Measurements from ENCODE around the gene SIRT1. TPM values are rescaled to one million over a fixed set of nuclear protein-coding genes. Genes with fewer than 3 reads are reported as not detected.

The SIRT1 gene
- total and polyA plus RNA-seq, 2 of the 8 experiments (the other 6 are each of a cell fraction or from before 2014, with no cell fraction given) = 22.6 to 70.9 TPM

DNA sequence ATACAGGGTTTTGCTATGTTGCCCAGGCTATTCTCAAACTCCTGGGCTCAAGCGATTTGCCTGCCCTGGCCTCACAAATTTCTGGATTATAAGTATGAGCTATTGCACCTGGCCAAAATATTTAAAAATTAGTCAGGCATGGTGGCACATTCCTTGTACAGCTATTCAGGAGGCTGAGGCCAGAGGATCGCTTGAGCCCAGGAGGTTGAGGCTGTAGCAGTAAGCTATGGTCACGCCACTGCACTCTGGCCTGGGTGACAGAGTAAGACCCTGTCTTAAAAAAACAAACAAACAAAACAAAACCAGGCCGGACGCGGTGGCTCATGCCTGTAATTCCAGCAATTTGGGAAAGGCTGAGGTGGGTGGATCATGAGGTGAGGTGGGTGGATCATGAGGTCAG lies 14.5 kb upstream of the SIRT1 start (continued):
- TF ChIP-seq SIRT6 (IDR thresholded peaks at IDR 0.05; ENCODE audit: low read length) (no peak), CREB1 (IDR thresholded peaks at IDR 0.05) (no peak), PHF8 (conservative IDR thresholded peaks at IDR 0.05; ENCODE audit: low read depth, low read length) (no peak), TAF7 (optimal IDR thresholded peaks at IDR 0.05; ENCODE audit: borderline replicate concordance, low read depth, low read length) (no peak)
- TF ChIP-seq, protein P1, sequence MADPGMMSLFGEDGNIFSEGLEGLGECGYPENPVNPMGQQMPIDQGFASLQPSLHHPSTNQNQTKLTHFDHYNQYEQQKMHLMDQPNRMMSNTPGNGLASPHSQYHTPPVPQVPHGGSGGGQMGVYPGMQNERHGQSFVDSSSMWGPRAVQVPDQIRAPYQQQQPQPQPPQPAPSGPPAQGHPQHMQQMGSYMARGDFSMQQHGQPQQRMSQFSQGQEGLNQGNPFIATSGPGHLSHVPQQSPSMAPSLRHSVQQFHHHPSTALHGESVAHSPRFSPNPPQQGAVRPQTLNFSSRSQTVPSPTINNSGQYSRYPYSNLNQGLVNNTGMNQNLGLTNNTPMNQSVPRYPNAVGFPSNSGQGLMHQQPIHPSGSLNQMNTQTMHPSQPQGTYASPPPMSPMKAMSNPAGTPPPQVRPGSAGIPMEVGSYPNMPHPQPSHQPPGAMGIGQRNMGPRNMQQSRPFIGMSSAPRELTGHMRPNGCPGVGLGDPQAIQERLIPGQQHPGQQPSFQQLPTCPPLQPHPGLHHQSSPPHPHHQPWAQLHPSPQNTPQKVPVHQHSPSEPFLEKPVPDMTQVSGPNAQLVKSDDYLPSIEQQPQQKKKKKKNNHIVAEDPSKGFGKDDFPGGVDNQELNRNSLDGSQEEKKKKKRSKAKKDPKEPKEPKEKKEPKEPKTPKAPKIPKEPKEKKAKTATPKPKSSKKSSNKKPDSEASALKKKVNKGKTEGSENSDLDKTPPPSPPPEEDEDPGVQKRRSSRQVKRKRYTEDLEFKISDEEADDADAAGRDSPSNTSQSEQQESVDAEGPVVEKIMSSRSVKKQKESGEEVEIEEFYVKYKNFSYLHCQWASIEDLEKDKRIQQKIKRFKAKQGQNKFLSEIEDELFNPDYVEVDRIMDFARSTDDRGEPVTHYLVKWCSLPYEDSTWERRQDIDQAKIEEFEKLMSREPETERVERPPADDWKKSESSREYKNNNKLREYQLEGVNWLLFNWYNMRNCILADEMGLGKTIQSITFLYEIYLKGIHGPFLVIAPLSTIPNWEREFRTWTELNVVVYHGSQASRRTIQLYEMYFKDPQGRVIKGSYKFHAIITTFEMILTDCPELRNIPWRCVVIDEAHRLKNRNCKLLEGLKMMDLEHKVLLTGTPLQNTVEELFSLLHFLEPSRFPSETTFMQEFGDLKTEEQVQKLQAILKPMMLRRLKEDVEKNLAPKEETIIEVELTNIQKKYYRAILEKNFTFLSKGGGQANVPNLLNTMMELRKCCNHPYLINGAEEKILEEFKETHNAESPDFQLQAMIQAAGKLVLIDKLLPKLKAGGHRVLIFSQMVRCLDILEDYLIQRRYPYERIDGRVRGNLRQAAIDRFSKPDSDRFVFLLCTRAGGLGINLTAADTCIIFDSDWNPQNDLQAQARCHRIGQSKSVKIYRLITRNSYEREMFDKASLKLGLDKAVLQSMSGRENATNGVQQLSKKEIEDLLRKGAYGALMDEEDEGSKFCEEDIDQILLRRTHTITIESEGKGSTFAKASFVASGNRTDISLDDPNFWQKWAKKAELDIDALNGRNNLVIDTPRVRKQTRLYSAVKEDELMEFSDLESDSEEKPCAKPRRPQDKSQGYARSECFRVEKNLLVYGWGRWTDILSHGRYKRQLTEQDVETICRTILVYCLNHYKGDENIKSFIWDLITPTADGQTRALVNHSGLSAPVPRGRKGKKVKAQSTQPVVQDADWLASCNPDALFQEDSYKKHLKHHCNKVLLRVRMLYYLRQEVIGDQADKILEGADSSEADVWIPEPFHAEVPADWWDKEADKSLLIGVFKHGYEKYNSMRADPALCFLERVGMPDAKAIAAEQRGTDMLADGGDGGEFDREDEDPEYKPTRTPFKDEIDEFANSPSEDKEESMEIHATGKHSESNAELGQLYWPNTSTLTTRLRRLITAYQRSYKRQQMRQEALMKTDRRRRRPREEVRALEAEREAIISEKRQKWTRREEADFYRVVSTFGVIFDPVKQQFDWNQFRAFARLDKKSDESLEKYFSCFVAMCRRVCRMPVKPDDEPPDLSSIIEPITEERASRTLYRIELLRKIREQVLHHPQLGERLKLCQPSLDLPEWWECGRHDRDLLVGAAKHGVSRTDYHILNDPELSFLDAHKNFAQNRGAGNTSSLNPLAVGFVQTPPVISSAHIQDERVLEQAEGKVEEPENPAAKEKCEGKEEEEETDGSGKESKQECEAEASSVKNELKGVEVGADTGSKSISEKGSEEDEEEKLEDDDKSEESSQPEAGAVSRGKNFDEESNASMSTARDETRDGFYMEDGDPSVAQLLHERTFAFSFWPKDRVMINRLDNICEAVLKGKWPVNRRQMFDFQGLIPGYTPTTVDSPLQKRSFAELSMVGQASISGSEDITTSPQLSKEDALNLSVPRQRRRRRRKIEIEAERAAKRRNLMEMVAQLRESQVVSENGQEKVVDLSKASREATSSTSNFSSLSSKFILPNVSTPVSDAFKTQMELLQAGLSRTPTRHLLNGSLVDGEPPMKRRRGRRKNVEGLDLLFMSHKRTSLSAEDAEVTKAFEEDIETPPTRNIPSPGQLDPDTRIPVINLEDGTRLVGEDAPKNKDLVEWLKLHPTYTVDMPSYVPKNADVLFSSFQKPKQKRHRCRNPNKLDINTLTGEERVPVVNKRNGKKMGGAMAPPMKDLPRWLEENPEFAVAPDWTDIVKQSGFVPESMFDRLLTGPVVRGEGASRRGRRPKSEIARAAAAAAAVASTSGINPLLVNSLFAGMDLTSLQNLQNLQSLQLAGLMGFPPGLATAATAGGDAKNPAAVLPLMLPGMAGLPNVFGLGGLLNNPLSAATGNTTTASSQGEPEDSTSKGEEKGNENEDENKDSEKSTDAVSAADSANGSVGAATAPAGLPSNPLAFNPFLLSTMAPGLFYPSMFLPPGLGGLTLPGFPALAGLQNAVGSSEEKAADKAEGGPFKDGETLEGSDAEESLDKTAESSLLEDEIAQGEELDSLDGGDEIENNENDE (IDR thresholded peaks at IDR 0.05; ENCODE audit: insufficient replicate concordance, low read length) = no peak

All from H1 (cell line).